ENCODE results near the gene SYNDIG1L.

Gene SYNDIG1L

DNA sequence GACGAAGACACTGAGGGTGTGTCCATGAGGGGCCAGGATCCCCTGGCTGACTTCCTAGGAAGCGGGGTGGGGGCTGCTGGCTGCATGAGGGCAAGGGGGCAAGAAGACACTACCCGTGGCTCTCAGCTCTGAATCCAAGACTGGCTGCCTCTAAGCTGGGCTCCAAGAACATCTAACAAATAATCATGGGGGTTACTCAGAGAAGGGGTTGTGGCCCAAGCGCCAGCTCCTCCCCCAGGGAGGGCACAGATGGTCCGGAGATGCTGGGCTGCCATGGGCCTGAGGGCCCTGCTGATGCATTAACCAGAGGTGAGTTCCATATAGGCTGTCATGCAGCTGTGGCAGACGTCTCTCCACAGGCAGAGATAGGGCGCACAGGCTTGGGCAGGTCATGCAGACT lies 14.3 kb downstream of the SYNDIG1L start:
- Histone ChIP-seq H4K91ac (ENCODE audit: low read depth, low read length) (no peak overlapping the region), H2BK12ac (ENCODE audit: low read length) (no peak overlapping the region), H2AK5ac (ENCODE audit: low read length) (no peak overlapping the region), H3K9me3 (ENCODE audit: insufficient read depth, low read depth, low read length) (peaks cover 2% of the 10 kb centered on the region), H2AFZ (ENCODE audit: insufficient read depth, low read length, poor library complexity) (no peak overlapping the region), H2BK120ac (ENCODE audit: insufficient read depth, low read length, poor library complexity) (no peak overlapping the region), H3K36me3 (ENCODE audit: control insufficient read depth in 1 of 2, insufficient read depth in 2 of 2, low read length in 2 of 2) (no peaks in the 10 kb centered on the region), H3K18ac (ENCODE audit: low read length) (no peak overlapping the region), H3K4me1 (ENCODE audit: control insufficient read depth in 1 of 2, insufficient read depth in 2 of 2, low read length in 2 of 2) (peaks cover 2 to 5% of the 10 kb centered on the region in 2 experiments), H3K23ac (ENCODE audit: low read length) (no peak overlapping the region), H3K79me1 (ENCODE audit: low read length) (no peaks in the 10 kb centered on the region), H3K27me3 (ENCODE audit: insufficient read depth, low read length) (no peaks in the 10 kb centered on the region), H4K8ac (ENCODE audit: low read depth, low read length) (no peak overlapping the region), H3K14ac (ENCODE audit: low read length) (no peak overlapping the region), H2BK5ac (ENCODE audit: low read depth, low read length, poor library complexity) (no peak overlapping the region), H3K27ac (ENCODE audit: low read depth, low read length) (no peak overlapping the region), H3K9ac (ENCODE audit: low read length) (no peak overlapping the region), H3K4me2 (ENCODE audit: low read length) (no peak overlapping the region), H3K4me3 (ENCODE audit: low read depth, low read length) (no peak overlapping the region), H4K12ac (ENCODE audit: low read depth, low read length) (no peak overlapping the region), H3K4ac (ENCODE audit: low read depth, low read length) (no peak overlapping the region), H3K79me2 (ENCODE audit: control insufficient read depth, insufficient read depth, low read length, poor library complexity) (no peaks in the 10 kb centered on the region)
- no peak for DNase-seq
- WGBS (ENCODE audit: extremely low coverage, insufficient coverage, insufficient read length) = no CpG with 5 or more reads among the region's 7 CpGs

DNA sequence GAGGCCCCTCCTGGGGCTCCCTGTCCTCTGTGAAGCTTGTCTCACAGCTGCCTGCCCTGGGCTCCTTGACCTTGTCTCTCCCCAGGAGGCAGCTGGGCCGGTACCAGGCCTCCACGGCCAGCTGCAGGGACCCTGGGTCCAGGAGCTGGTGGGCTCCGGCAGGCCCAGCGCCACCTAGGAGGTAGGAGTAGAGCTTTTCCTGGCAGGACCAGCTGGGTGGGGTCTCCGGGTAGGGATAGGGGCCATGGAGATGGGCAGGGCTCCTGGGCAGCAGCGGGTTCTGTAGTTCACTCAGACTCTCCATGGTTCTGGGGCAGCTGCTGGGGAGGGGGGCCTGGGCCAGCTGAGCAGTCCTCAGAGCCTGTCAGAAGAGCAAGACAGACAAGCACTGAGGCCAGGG lies 16.6 kb downstream of the SYNDIG1L start:
- Histone ChIP-seq H3K27me3 (ENCODE audit: insufficient read depth, low read length) (no peaks in the 10 kb centered on the region), H2BK5ac (ENCODE audit: low read depth, low read length, poor library complexity) (no peak overlapping the region), H3K4me3 (ENCODE audit: low read depth, low read length) (no peak overlapping the region), H3K36me3 (ENCODE audit: control insufficient read depth in 1 of 2, insufficient read depth in 2 of 2, low read length in 2 of 2) (no peaks in the 10 kb centered on the region), H3K4me2 (ENCODE audit: low read length) (no peak overlapping the region), H3K14ac (ENCODE audit: low read length) (no peak overlapping the region), H3K23ac (ENCODE audit: low read length) (no peak overlapping the region), H3K27ac (ENCODE audit: low read depth, low read length) (no peak overlapping the region), H3K4ac (ENCODE audit: low read depth, low read length) (no peak overlapping the region), H3K79me2 (ENCODE audit: control insufficient read depth, insufficient read depth, low read length, poor library complexity) (no peaks in the 10 kb centered on the region), H3K9ac (ENCODE audit: low read length) (no peak overlapping the region), H3K18ac (ENCODE audit: low read length) (no peak overlapping the region), H4K12ac (ENCODE audit: low read depth, low read length) (no peak overlapping the region), H4K91ac (ENCODE audit: low read depth, low read length) (no peak overlapping the region), H2BK120ac (ENCODE audit: insufficient read depth, low read length, poor library complexity) (no peak overlapping the region), H3K79me1 (ENCODE audit: low read length) (no peaks in the 10 kb centered on the region), H2AK5ac (ENCODE audit: low read length) (no peak overlapping the region), H3K4me1 (ENCODE audit: control insufficient read depth in 1 of 2, insufficient read depth in 2 of 2, low read length in 2 of 2) (peaks cover 2 to 5% of the 10 kb centered on the region in 2 experiments), H4K8ac (ENCODE audit: low read depth, low read length) (no peak overlapping the region), H2AFZ (ENCODE audit: insufficient read depth, low read length, poor library complexity) (no peak overlapping the region), H2BK12ac (ENCODE audit: low read length) (no peak overlapping the region), H3K9me3 (ENCODE audit: insufficient read depth, low read depth, low read length) (peaks cover 2% of the 10 kb centered on the region)
- no CpG with 5 or more reads among the region's 6 CpGs for WGBS (ENCODE audit: extremely low coverage, insufficient coverage, insufficient read length)
- DNase-seq = no peak

DNA sequence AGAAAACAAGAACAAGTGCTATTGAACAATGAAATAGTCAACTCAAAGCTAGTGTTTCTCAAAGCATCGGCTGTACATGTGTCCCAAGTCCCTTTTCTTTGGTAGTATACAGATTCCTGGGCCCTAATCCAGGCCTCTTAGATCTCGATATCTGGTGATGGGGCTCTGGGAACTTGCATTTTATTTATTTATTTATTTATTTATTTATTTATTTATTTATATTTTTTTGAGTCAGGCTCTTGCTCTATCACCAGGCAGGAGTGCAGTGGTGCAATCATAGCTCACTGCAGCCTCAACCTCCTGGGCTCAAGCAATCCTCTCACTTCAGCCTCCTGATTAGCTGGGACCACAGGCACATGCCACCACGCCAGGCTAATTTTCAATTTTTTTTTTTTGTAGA lies 17.1 kb downstream of the SYNDIG1L start:
- H3K27ac ChIP-seq (ENCODE audit: low read depth, low read length) = no peak overlapping the region
- no peak for DNase-seq
- no peak overlapping the region for H3K9ac ChIP-seq (ENCODE audit: low read length)
- H3K79me1 ChIP-seq (ENCODE audit: low read length) = no peaks in the 10 kb centered on the region
- H3K9me3 ChIP-seq (ENCODE audit: insufficient read depth, low read depth, low read length) = peaks cover 2% of the 10 kb centered on the region
- H3K23ac ChIP-seq (ENCODE audit: low read length) = no peak overlapping the region
- no peak overlapping the region for H3K14ac ChIP-seq (ENCODE audit: low read length)
- WGBS (ENCODE audit: extremely low coverage, insufficient coverage, insufficient read length) = no CpG with 5 or more reads among the region's 3 CpGs
- peaks cover 0 to under 1% of the 10 kb centered on the region in 2 experiments for H3K4me1 ChIP-seq (ENCODE audit: control insufficient read depth in 1 of 2, insufficient read depth in 2 of 2, low read length in 2 of 2)
- H3K4ac ChIP-seq (ENCODE audit: low read depth, low read length) = no peak overlapping the region
- H3K36me3 ChIP-seq (ENCODE audit: control insufficient read depth in 1 of 2, insufficient read depth in 2 of 2, low read length in 2 of 2) = no peaks in the 10 kb centered on the region
- no peak overlapping the region for H2BK5ac ChIP-seq (ENCODE audit: low read depth, low read length, poor library complexity)
- no peak overlapping the region for H2AFZ ChIP-seq (ENCODE audit: insufficient read depth, low read length, poor library complexity)
- H4K8ac ChIP-seq (ENCODE audit: low read depth, low read length) = no peak overlapping the region
- no peak overlapping the region for H2BK120ac ChIP-seq (ENCODE audit: insufficient read depth, low read length, poor library complexity)
- H3K79me2 ChIP-seq (ENCODE audit: control insufficient read depth, insufficient read depth, low read length, poor library complexity) = no peaks in the 10 kb centered on the region
- no peak overlapping the region for H2BK12ac ChIP-seq (ENCODE audit: low read length)
- no peaks in the 10 kb centered on the region for H3K27me3 ChIP-seq (ENCODE audit: insufficient read depth, low read length)
- no peak overlapping the region for H3K4me2 ChIP-seq (ENCODE audit: low read length)
- H4K91ac ChIP-seq (ENCODE audit: low read depth, low read length) = no peak overlapping the region
- H2AK5ac ChIP-seq (ENCODE audit: low read length) = no peak overlapping the region
- no peak overlapping the region for H3K4me3 ChIP-seq (ENCODE audit: low read depth, low read length)
- H3K18ac ChIP-seq (ENCODE audit: low read length) = no peak overlapping the region
- H4K12ac ChIP-seq (ENCODE audit: low read depth, low read length) = no peak overlapping the region

DNA sequence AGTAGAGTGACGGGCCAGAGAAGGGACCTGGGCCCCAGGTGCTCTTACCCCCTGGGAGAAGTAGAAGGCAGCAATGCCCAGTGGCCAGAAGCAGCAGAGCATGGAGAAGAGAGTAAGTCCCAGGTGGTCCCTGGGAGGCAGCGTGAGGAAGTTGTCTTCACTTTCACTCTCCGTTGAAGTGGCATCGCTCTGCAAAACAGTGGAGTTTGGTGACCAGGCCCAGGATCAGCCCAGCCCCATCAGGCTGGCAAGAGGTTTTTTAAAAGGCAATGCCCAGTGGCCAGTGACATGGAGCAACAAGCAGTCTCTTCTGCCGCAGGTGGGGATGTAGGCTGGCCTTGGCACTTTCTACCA lies 18.2 kb downstream of the SYNDIG1L start:
- Histone ChIP-seq H2BK5ac (ENCODE audit: low read depth, low read length, poor library complexity) (no peak overlapping the region), H4K91ac (ENCODE audit: low read depth, low read length) (no peak overlapping the region), H3K4me2 (ENCODE audit: low read length) (no peak overlapping the region), H3K4ac (ENCODE audit: low read depth, low read length) (no peak overlapping the region), H3K14ac (ENCODE audit: low read length) (no peak overlapping the region), H3K4me3 (ENCODE audit: low read depth, low read length) (peak overlapping the region; percentile 15), H4K8ac (ENCODE audit: low read depth, low read length) (no peak overlapping the region), H3K9ac (ENCODE audit: low read length) (no peak overlapping the region), H3K27ac (ENCODE audit: low read depth, low read length) (no peak overlapping the region), H2BK12ac (ENCODE audit: low read length) (no peak overlapping the region), H2BK120ac (ENCODE audit: insufficient read depth, low read length, poor library complexity) (no peak overlapping the region), H3K23ac (ENCODE audit: low read length) (no peak overlapping the region), H4K12ac (ENCODE audit: low read depth, low read length) (no peak overlapping the region), H3K27me3 (ENCODE audit: insufficient read depth, low read length) (no peaks in the 10 kb centered on the region), H3K18ac (ENCODE audit: low read length) (no peak overlapping the region), H3K9me3 (ENCODE audit: insufficient read depth, low read depth, low read length) (peaks cover 2% of the 10 kb centered on the region), H3K79me2 (ENCODE audit: control insufficient read depth, insufficient read depth, low read length, poor library complexity) (no peaks in the 10 kb centered on the region), H2AFZ (ENCODE audit: insufficient read depth, low read length, poor library complexity) (no peak overlapping the region), H3K4me1 (ENCODE audit: control insufficient read depth in 1 of 2, insufficient read depth in 2 of 2, low read length in 2 of 2) (no peaks in the 10 kb centered on the region), H3K79me1 (ENCODE audit: low read length) (no peaks in the 10 kb centered on the region), H2AK5ac (ENCODE audit: low read length) (no peak overlapping the region), H3K36me3 (ENCODE audit: control insufficient read depth in 1 of 2, insufficient read depth in 2 of 2, low read length in 2 of 2) (no peaks in the 10 kb centered on the region)
- WGBS (ENCODE audit: extremely low coverage, insufficient coverage, insufficient read length) = no CpG with 5 or more reads among the region's 5 CpGs
- DNase-seq = no peak

Measured in trophoblast cell (in vitro differentiated cells and primary cell).